SK-N-SH (cell line): ENCODE measurements around the gene PACSIN1. TPM values are rescaled to one million over a fixed set of nuclear protein-coding genes. Genes with fewer than 3 reads are reported as not detected.
A peak's percentile ranks its signal among the peaks of the same experiment; 100 is the strongest.

Source experiments
- CTCF ChIA-PET: fragments of 300-600, 350-600 bp; formaldehyde crosslinking; extraction: SDS; loops from one replicate; lab custom pipeline; 2021; lab: Yijun Ruan, JAX
- POLR2A ChIA-PET: fragments of 350-600 bp; sonication (Branson Sonifier 250); formaldehyde crosslinking; extraction: SDS; loops from one replicate; lab custom pipeline; 2020; ENCODE audit warnings: antibody characterized with exemption, inconsistent platforms; lab: Yijun Ruan, JAX
- DNase-seq: peaks from one replicate; pipeline ENCODE4 v3.0.0; 2012
- H2AFZ ChIP-seq: fragments of 200-600 bp; sonication (generic); 2 replicates; pipeline ENCODE4 v1.8.1; 2016; ENCODE audit warnings: antibody characterized with exemption, mild to moderate bottlenecking, low read depth
- H3F3A ChIP-seq: fragments of 200-600 bp; sonication (generic); replicated peaks from 2 replicates; pipeline ENCODE3; 2016; ENCODE audit warnings: antibody characterized with exemption, mild to moderate bottlenecking; ENCODE audit not compliant: insufficient read depth
- H3K27ac ChIP-seq, 2 experiments: fragments of 200-500 bp in 1 of 2; fragments of 200-600 bp in 1 of 2; sonication (Bioruptor generic) in 1 of 2; sonication (generic), shearing (Covaris generic) in 1 of 2; 2 replicates each; pipeline versions ENCODE4 v1.5.1 to v1.6.1; 2014 to 2016; ENCODE audit warnings: low read depth in 2 of 2, inconsistent platforms in 1 of 2, low read length in 1 of 2, mild to moderate bottlenecking in 1 of 2, mixed read lengths in 1 of 2
- H3K27me3 ChIP-seq: fragments of 200-600 bp; sonication (generic), shearing (Covaris generic); 2 replicates; pipeline ENCODE4 v1.6.1; 2016; ENCODE audit warnings: mixed run types; ENCODE audit not compliant: insufficient read depth
- H3K36me3 ChIP-seq, 2 experiments: fragments of 200-500 bp in 1 of 2; fragments of 200-600 bp in 1 of 2; sonication (Bioruptor generic) in 1 of 2; sonication (generic) in 1 of 2; replicated peaks in 1 of 2; 2 replicates each; pipeline versions ENCODE3 to v1.5.1; 2014 to 2016; ENCODE audit warnings: low read length in 1 of 2, mild to moderate bottlenecking in 1 of 2; ENCODE audit not compliant: insufficient read depth in 2 of 2, control insufficient read depth in 1 of 2
- H3K4me1 ChIP-seq, 2 experiments: fragments of 200-500 bp in 1 of 2; fragments of 200-600 bp in 1 of 2; sonication (Bioruptor generic) in 1 of 2; sonication (generic), shearing (Covaris generic) in 1 of 2; 2 replicates each; pipeline versions ENCODE4 v1.5.1 to v1.6.1; 2014 to 2016; ENCODE audit warnings: low read depth in 1 of 2, low read length in 1 of 2, mixed run types in 1 of 2; ENCODE audit not compliant: insufficient read depth in 2 of 2, control insufficient read depth in 1 of 2
- H3K4me2 ChIP-seq: fragments of 200-600 bp; sonication (generic), shearing (Covaris generic); 2 replicates; pipeline ENCODE4 v1.6.1; 2017; ENCODE audit warnings: mixed run types
- H3K4me3 ChIP-seq, 2 experiments: fragments of 200-500 bp in 1 of 2; fragments of 200-600 bp in 1 of 2; sonication (Bioruptor generic) in 1 of 2; sonication (generic), shearing (Covaris generic) in 1 of 2; 2 replicates each; pipeline versions ENCODE4 v1.5.1 to v1.8.1; 2014 to 2016; ENCODE audit warnings: low read depth in 2 of 2, inconsistent platforms in 1 of 2, low read length in 1 of 2, mild to moderate bottlenecking in 1 of 2, mixed read lengths in 1 of 2, moderate library complexity in 1 of 2
- H3K79me2 ChIP-seq: fragments of 200-600 bp; sonication (generic); 2 replicates; pipeline ENCODE4 v1.8.1; 2017; ENCODE audit warnings: mild to moderate bottlenecking; ENCODE audit not compliant: insufficient read depth
- H3K9ac ChIP-seq: fragments of 200-600 bp; sonication (generic); 2 replicates; pipeline ENCODE4 v1.6.1; 2017; ENCODE audit warnings: mixed run types
- H3K9me2 ChIP-seq: fragments of 200-600 bp; sonication (generic); 2 replicates; pipeline ENCODE4 v1.6.1; 2017; ENCODE audit warnings: mixed run types
- H3K9me3 ChIP-seq: fragments of 200-600 bp; sonication (generic); 2 replicates; pipeline ENCODE4 v1.6.1; 2017; ENCODE audit warnings: mixed run types, mild to moderate bottlenecking, moderate library complexity
- H4K20me1 ChIP-seq: fragments of 200-600 bp; sonication (generic); 2 replicates; pipeline ENCODE4 v1.6.1; 2017; ENCODE audit warnings: mild to moderate bottlenecking, mixed run types; ENCODE audit not compliant: insufficient read depth
- FOXJ3 ChIP-seq: sonication (generic); formaldehyde crosslinking; IDR thresholded peaks from 2 replicates; pipeline ENCODE4 v1.5.1; 2020; ENCODE audit warnings: mild to moderate bottlenecking, missing genetic modification reagents
- GABPA ChIP-seq: IDR thresholded peaks from 2 replicates; pipeline ENCODE4 v1.4.0; 2012; ENCODE audit warnings: low read depth, mild to moderate bottlenecking
- MXI1 ChIP-seq: IDR thresholded peaks from 2 replicates; pipeline ENCODE4 v1.6.1; 2012; ENCODE audit warnings: mild to moderate bottlenecking, low read depth, low read length, improper control_type of control experiment
- PBX3 ChIP-seq: IDR thresholded peaks from 2 replicates; pipeline ENCODE4; 2012
- POLR2AphosphoS5 ChIP-seq: IDR thresholded peaks from 2 replicates; pipeline ENCODE4 v1.6.1; 2012; ENCODE audit warnings: low read depth, low read length
- RAD21 ChIP-seq: IDR thresholded peaks from 2 replicates; pipeline ENCODE4 v1.6.1; 2012; ENCODE audit warnings: mild to moderate bottlenecking, low read length
- RCOR1 ChIP-seq: fragments of 150-350 bp; IDR thresholded peaks from 2 replicates; pipeline ENCODE4 v1.6.1; 2017; ENCODE audit warnings: antibody characterized with exemption, low read length
- RXRA ChIP-seq: IDR thresholded peaks from 2 replicates; pipeline ENCODE4 v1.4.0; 2012; ENCODE audit warnings: low read depth, mild to moderate bottlenecking, borderline replicate concordance
- SIN3A ChIP-seq: IDR thresholded peaks from 2 replicates; pipeline ENCODE4 v1.6.1; 2012; ENCODE audit warnings: low read depth, mild to moderate bottlenecking, low read length, moderate library complexity, borderline replicate concordance
- SMC3 ChIP-seq: IDR thresholded peaks from 2 replicates; pipeline ENCODE4 v1.6.1; 2012; ENCODE audit warnings: low read depth, low read length, improper control_type of control experiment
- TCF12 ChIP-seq: IDR thresholded peaks from 2 replicates; pipeline ENCODE4 v1.4.0; 2012
- TEAD4 ChIP-seq: IDR thresholded peaks from 2 replicates; pipeline ENCODE4 v1.4.0; 2012; ENCODE audit warnings: mild to moderate bottlenecking, borderline replicate concordance; ENCODE audit not compliant: insufficient read depth
- USF1 ChIP-seq: IDR thresholded peaks from 2 replicates; pipeline ENCODE4 v1.4.0; 2012; ENCODE audit warnings: low read depth, borderline replicate concordance
- YY1 ChIP-seq: IDR thresholded peaks from 2 replicates; pipeline ENCODE4 v1.4.0; 2012; ENCODE audit warnings: low read depth, mild to moderate bottlenecking
- WGBS: methylation state at CpG from one replicate; pipeline ENCODE4 v1.1.6; 2017; ENCODE audit warnings: low lambda C conversion rate; 5-methylcytosine and 5-hydroxymethylcytosine counted together
- polyA plus RNA-seq, 3 experiments: library from polyadenylated mRNA; depleted of rRNA; stranded (reverse); fragments of >200 nt; gene quantifications; 2 replicates each; pipeline ENCODE4 v1.2.3, GENCODE V29; 2012
- TF ChIP-seq, protein P1 (sequence below): fragments of 150-350 bp; IDR thresholded peaks from 2 replicates; pipeline ENCODE4 v1.6.1; 2016; ENCODE audit warnings: mild to moderate bottlenecking, low read depth, low read length
- TF ChIP-seq, protein P2 (sequence below): fragments of 150-350 bp; IDR thresholded peaks from 2 replicates; pipeline ENCODE4 v1.6.1; 2017; ENCODE audit warnings: antibody characterized with exemption, low read length, low read depth, borderline replicate concordance
- TF ChIP-seq, protein P3 (sequence below): IDR thresholded peaks from 2 replicates; pipeline ENCODE4 v1.6.1; 2012; ENCODE audit warnings: mild to moderate bottlenecking, low read depth, low read length, moderate library complexity

PACSIN1 gene
- polyA plus RNA-seq, 1 of the 3 experiments (the other 2 are of a cell fraction), result 0.05 TPM

DNA sequence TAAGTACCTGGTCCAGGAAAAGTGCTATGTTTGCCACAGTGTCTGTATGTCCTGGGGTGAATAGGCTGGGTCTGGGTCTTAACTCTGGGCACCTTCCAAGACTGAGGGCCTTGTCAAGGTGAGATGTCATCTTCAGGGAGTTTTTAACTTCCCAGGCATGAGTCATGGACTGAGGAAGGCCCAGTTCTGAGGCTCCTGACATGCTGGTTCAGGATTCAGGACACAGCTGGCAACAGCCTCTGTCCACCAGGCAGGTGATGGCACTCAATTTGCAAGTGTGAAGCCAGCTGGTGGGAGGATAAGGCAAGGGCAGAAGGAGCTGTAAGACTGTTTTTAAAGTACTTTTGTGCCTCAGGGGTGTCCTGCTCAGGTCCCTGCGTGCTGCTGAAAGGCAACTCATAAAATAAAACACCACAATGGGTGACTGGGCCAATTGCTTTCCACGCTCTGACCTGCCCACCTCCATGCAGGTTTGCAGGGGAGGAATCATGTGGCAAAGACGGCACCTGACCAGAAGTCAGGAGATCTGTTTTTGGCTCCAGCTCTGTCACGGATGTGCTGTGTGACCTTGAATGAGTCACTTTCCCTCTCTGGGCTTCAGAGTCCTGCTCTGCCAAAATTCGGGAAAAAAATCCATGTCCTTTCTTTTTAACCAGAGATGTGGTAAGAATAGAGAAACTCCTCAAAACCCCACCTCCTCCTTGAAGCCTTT is 4.9 kb upstream of the PACSIN1 start:
- Histone ChIP-seq H3K9me3 (no peaks in the 10 kb centered on the region), H3K4me2 (no peak overlapping the region), H3K9ac (no peak overlapping the region), H3K4me3 (no peak overlapping the region), H3K79me2 (no peaks in the 10 kb centered on the region), H3K4me1 (peaks cover 0 to 8% of the 10 kb centered on the region in 2 experiments; a peak in 1 of 4 replicates), H2AFZ (no peak overlapping the region), H4K20me1 (no peaks in the 10 kb centered on the region), H3K27ac (no peak overlapping the region), H3K36me3 (no peaks in the 10 kb centered on the region), H3K9me2 (no peaks in the 10 kb centered on the region), H3K27me3 (no peaks in the 10 kb centered on the region; the same call in 1 of the 2 replicates), H3F3A (no peaks in the 10 kb centered on the region)
- POLR2A ChIA-PET, result no interaction called here
- 90% methylated on average over 4 of the region's 5 CpGs for WGBS
- CTCF ChIA-PET, result interaction anchor here (0.6 to 5.2 kb wide), 22 partner anchors 8 to 679 kb away, joined by 3 to 74 read pairs (median 6); partner anchors contain the start of genes SMIM29, SNRPC and SPDEF
- no peak for TF ChIP-seq TEAD4
- TF ChIP-seq TCF12, result no peak
- TF ChIP-seq RXRA, result no peak
- TF ChIP-seq, protein P1, sequence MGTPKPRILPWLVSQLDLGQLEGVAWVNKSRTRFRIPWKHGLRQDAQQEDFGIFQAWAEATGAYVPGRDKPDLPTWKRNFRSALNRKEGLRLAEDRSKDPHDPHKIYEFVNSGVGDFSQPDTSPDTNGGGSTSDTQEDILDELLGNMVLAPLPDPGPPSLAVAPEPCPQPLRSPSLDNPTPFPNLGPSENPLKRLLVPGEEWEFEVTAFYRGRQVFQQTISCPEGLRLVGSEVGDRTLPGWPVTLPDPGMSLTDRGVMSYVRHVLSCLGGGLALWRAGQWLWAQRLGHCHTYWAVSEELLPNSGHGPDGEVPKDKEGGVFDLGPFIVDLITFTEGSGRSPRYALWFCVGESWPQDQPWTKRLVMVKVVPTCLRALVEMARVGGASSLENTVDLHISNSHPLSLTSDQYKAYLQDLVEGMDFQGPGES, result no peak
- no peak for TF ChIP-seq SIN3A
- no peak for TF ChIP-seq POLR2AphosphoS5
- TF ChIP-seq MXI1, result no peak
- TF ChIP-seq RAD21, result no peak
- TF ChIP-seq PBX3, result no peak
- DNase-seq, result no peak

DNA sequence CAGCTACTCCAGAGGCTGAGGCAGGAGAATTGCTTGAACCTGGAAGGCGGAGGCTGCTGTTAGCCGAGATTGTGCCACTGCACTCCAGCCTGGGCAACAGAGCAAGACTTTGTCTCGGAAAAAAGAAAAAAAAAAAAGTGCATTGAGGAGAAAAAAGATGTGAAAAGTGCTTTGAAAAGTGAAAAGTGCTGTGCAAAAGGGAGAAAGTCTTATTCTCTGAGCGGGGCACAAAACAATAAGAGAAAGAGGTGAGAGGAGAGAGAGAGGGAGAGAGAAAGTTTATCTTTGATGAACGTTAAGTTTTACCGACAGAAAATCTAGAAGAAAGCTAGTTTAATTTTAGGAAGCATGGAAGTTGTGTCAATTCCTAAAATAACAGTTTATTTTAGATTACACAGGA is 3.9 kb upstream of the PACSIN1 start:
- H2AFZ ChIP-seq, result no peak overlapping the region; the same call in 1 of the 2 replicates
- peaks cover 0 to 8% of the 10 kb centered on the region in 2 experiments; a peak in 1 of 4 replicates for H3K4me1 ChIP-seq
- no peak for TF ChIP-seq TEAD4
- no peak for TF ChIP-seq FOXJ3 (CRISPR knock-in tag)
- no peak for TF ChIP-seq SMC3
- TF ChIP-seq GABPA, result no peak
- TF ChIP-seq, protein P2, sequence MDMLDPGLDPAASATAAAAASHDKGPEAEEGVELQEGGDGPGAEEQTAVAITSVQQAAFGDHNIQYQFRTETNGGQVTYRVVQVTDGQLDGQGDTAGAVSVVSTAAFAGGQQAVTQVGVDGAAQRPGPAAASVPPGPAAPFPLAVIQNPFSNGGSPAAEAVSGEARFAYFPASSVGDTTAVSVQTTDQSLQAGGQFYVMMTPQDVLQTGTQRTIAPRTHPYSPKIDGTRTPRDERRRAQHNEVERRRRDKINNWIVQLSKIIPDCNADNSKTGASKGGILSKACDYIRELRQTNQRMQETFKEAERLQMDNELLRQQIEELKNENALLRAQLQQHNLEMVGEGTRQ, result no peak
- no peak for TF ChIP-seq RAD21
- no peak for TF ChIP-seq YY1
- TF ChIP-seq, protein P3, sequence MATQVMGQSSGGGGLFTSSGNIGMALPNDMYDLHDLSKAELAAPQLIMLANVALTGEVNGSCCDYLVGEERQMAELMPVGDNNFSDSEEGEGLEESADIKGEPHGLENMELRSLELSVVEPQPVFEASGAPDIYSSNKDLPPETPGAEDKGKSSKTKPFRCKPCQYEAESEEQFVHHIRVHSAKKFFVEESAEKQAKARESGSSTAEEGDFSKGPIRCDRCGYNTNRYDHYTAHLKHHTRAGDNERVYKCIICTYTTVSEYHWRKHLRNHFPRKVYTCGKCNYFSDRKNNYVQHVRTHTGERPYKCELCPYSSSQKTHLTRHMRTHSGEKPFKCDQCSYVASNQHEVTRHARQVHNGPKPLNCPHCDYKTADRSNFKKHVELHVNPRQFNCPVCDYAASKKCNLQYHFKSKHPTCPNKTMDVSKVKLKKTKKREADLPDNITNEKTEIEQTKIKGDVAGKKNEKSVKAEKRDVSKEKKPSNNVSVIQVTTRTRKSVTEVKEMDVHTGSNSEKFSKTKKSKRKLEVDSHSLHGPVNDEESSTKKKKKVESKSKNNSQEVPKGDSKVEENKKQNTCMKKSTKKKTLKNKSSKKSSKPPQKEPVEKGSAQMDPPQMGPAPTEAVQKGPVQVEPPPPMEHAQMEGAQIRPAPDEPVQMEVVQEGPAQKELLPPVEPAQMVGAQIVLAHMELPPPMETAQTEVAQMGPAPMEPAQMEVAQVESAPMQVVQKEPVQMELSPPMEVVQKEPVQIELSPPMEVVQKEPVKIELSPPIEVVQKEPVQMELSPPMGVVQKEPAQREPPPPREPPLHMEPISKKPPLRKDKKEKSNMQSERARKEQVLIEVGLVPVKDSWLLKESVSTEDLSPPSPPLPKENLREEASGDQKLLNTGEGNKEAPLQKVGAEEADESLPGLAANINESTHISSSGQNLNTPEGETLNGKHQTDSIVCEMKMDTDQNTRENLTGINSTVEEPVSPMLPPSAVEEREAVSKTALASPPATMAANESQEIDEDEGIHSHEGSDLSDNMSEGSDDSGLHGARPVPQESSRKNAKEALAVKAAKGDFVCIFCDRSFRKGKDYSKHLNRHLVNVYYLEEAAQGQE, result no peak
- no peak for TF ChIP-seq RCOR1
- TF ChIP-seq SIN3A, result no peak
- no peak for TF ChIP-seq USF1
- no peaks in the 10 kb centered on the region for H3K9me2 ChIP-seq
- H3K4me2 ChIP-seq, result peak overlapping the region; percentile 28; the same call in 1 of the 2 replicates
- 68% methylated on average over 6 of the region's 6 CpGs for WGBS
- H3K4me3 ChIP-seq, result no peak overlapping the region
- H3K79me2 ChIP-seq, result no peaks in the 10 kb centered on the region
- DNase-seq, result no peak
- H3K9ac ChIP-seq, result no peak overlapping the region
- no peaks in the 10 kb centered on the region; the same call in 1 of the 2 replicates for H3K27me3 ChIP-seq
- no peak overlapping the region for H3K27ac ChIP-seq
- no peaks in the 10 kb centered on the region for H3K9me3 ChIP-seq
- no peaks in the 10 kb centered on the region for H3F3A ChIP-seq
- CTCF ChIA-PET, result interaction anchor here (1.7 to 5.2 kb wide), 3 partner anchors 14 to 148 kb away, joined by 9 to 74 read pairs (median 28); no protein-coding TSS in a partner anchor
- POLR2A ChIA-PET, result no interaction called here
- no peaks in the 10 kb centered on the region for H3K36me3 ChIP-seq
- H4K20me1 ChIP-seq, result no peaks in the 10 kb centered on the region
